ENCODE results near the gene VPS13A. TPM values are rescaled to one million over a fixed set of nuclear protein-coding genes. Genes with fewer than 3 reads are reported as not detected.

Gene VPS13A
- total RNA-seq, 4 donors from 2014 or later, result 16.4 to 51.0 (median 29.4) TPM

DNA sequence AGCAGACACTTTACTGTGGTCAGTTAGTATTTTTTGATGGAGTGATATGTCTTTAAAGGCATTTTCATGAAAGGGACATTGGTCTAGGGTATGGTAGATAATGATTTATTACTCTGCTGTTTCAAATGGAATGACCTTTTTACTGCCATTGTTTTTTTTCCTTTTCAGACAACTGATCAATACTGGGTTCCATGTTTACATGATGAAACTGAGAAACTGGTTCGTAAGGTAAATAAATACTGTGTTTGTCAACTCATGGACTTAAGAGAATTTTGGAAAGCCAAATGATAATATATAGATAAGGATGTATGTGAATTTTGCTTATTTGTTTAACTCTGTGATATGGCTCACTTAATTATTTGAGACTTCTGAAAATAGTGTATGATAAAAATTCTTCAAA lies 35.5 kb downstream of the VPS13A start:
- intact Hi-C loops (cut with DNase I; ENCODE audit: low total_unique reads) (no loop called here), in situ Hi-C loops (cut with MboI; ENCODE audit: low sequenced_read_pairs in 4 of 4) (loop anchor here in 1 of 4 donors (10.0 kb wide), 1 partner anchor 48 kb away; no protein-coding TSS in a partner anchor)
- H3K36me3 ChIP-seq, result peaks cover 0 to 32% of the 10 kb centered on the region in 2 donors
- no peaks in the 10 kb centered on the region for H3K4me1 ChIP-seq
- H3K27ac ChIP-seq, result no peak overlapping the region
- H3K9me3 ChIP-seq, result no peaks in the 10 kb centered on the region
- TF ChIP-seq, protein P1, sequence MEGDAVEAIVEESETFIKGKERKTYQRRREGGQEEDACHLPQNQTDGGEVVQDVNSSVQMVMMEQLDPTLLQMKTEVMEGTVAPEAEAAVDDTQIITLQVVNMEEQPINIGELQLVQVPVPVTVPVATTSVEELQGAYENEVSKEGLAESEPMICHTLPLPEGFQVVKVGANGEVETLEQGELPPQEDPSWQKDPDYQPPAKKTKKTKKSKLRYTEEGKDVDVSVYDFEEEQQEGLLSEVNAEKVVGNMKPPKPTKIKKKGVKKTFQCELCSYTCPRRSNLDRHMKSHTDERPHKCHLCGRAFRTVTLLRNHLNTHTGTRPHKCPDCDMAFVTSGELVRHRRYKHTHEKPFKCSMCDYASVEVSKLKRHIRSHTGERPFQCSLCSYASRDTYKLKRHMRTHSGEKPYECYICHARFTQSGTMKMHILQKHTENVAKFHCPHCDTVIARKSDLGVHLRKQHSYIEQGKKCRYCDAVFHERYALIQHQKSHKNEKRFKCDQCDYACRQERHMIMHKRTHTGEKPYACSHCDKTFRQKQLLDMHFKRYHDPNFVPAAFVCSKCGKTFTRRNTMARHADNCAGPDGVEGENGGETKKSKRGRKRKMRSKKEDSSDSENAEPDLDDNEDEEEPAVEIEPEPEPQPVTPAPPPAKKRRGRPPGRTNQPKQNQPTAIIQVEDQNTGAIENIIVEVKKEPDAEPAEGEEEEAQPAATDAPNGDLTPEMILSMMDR (IDR thresholded peaks at IDR 0.05 in 4 of 5, conservative IDR thresholded peaks at IDR 0.05 in 1 of 5), result no peak
- no peak for TF ChIP-seq POLR2A (IDR thresholded peaks at IDR 0.05)
- H3K27me3 ChIP-seq, result no peaks in the 10 kb centered on the region
- ATAC-seq (no peak), DNase-seq (no peak)
- no peak overlapping the region for H3K4me3 ChIP-seq

DNA sequence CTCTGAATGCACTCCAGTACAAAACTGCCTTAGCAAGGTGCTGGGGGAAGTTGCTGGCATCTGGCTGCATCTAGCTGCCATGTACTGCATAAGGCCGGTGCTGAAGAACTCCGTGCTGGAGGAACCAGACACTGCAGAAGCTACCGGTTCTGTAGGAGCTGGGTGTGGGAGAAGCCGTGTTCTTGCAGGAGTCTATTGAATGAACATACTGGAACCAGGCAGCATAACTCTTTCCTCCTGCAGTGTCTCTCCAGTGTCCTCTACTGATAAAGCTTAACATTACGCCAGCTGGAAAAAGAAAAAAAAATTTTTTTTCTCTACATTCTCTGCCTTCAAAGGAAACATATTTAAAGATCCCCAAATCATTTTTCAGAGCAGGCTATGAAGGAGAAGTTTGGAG lies 38.5 kb downstream of the VPS13A start:
- no peak for DNase-seq
- intact Hi-C loops (cut with DNase I; ENCODE audit: low total_unique reads), result loop anchor here (2.0 kb wide), 1 partner anchor 49 kb away; no protein-coding TSS in a partner anchor
- Histone ChIP-seq H3K4me1 (peaks cover 0 to 6% of the 10 kb centered on the region in 2 donors), H3K9me3 (no peaks in the 10 kb centered on the region), H3K4me3 (no peak overlapping the region), H3K36me3 (peaks cover 2 to 44% of the 10 kb centered on the region in 2 donors), H3K27me3 (no peaks in the 10 kb centered on the region), H3K27ac (peak overlapping the region; percentile 9 to 42 (median 30))
- in situ Hi-C loops (cut with MboI; ENCODE audit: low sequenced_read_pairs in 4 of 4), result loop anchor here in 1 of 4 donors (10.0 kb wide), 1 partner anchor 51 kb away; no protein-coding TSS in a partner anchor
- ATAC-seq, result peak; percentile 74 to 76
- TF ChIP-seq POLR2A (IDR thresholded peaks at IDR 0.05), result no peak
- TF ChIP-seq, protein P1 (IDR thresholded peaks at IDR 0.05 in 4 of 5, conservative IDR thresholded peaks at IDR 0.05 in 1 of 5), result peak in 2 of 5 experiments; percentile 10 to 28

DNA sequence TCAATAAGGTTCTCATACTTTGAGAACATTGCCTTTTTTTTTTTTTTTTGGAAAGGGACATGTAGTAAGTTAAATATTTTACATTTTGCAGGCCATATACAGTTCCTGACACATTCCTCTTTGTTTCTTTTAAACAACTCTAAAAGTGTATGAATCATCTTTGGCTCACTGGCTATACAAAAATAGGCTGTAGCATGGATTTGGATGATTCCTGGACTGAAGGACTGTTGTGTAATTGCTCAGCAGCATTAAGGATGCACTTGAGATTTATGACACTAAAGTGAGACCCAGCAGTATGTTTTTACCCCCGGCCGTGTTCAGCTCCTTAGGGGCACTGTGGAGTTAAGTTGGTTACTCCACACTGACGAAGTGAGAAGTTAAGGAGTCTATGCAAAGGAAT lies 41.3 kb downstream of the VPS13A start:
- H3K36me3 ChIP-seq, result peaks cover 2 to 42% of the 10 kb centered on the region in 2 donors
- TF ChIP-seq, protein P1 (IDR thresholded peaks at IDR 0.05 in 4 of 5, conservative IDR thresholded peaks at IDR 0.05 in 1 of 5), result no peak
- no peaks in the 10 kb centered on the region for H3K27me3 ChIP-seq
- in situ Hi-C loops (cut with MboI; ENCODE audit: low sequenced_read_pairs in 4 of 4), result loop anchor here in 1 of 4 donors (10.0 kb wide), 1 partner anchor 54 kb away; no protein-coding TSS in a partner anchor
- no peaks in the 10 kb centered on the region for H3K9me3 ChIP-seq
- DNase-seq, result no peak
- peaks cover 0 to 6% of the 10 kb centered on the region in 2 donors for H3K4me1 ChIP-seq
- intact Hi-C loops (cut with DNase I; ENCODE audit: low total_unique reads), result no loop called here
- ATAC-seq, result no peak
- no peak overlapping the region for H3K4me3 ChIP-seq
- H3K27ac ChIP-seq, result peak overlapping the region; percentile 54 to 75 (median 58)

DNA sequence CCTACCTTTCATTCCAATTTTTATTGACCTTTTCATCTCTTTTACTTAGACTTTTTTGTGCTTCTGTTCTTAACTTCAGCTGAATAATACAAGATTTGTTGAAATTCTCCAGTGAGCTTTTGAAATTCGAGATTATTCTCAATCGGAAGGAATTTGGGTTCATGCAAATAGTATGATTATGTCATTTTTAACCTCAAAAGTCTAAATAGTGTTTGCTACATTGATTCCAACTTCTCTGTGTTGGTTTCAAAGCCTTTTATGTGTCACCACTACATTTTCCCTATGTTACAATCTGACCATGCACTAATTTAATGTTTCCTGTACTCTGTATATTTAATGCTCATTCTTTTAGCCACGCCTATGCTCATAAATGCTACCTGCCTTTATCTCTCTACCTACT lies 44.1 kb downstream of the VPS13A start:
- Histone ChIP-seq H3K9me3 (no peaks in the 10 kb centered on the region), H3K27ac (no peak overlapping the region), H3K4me1 (peaks cover 0 to 6% of the 10 kb centered on the region in 2 donors), H3K27me3 (no peaks in the 10 kb centered on the region), H3K4me3 (no peak overlapping the region), H3K36me3 (peaks cover 2 to 64% of the 10 kb centered on the region in 2 donors)
- ATAC-seq (no peak), DNase-seq (no peak)
- TF ChIP-seq, protein P1 (IDR thresholded peaks at IDR 0.05 in 4 of 5, conservative IDR thresholded peaks at IDR 0.05 in 1 of 5), result no peak
- TF ChIP-seq POLR2A (IDR thresholded peaks at IDR 0.05), result no peak
- intact Hi-C loops (cut with DNase I; ENCODE audit: low total_unique reads) (no loop called here), in situ Hi-C loops (cut with MboI; ENCODE audit: low sequenced_read_pairs in 4 of 4) (no loop called here)
